Measurements from ENCODE around the gene FAM131B.

FAM131B gene

GRCh38 chr7:143390104-143390772 lies 27.7 kb upstream of the FAM131B start:
- no peak for TF ChIP-seq NFIC (IDR thresholded peaks at IDR 0.05)

DNA sequence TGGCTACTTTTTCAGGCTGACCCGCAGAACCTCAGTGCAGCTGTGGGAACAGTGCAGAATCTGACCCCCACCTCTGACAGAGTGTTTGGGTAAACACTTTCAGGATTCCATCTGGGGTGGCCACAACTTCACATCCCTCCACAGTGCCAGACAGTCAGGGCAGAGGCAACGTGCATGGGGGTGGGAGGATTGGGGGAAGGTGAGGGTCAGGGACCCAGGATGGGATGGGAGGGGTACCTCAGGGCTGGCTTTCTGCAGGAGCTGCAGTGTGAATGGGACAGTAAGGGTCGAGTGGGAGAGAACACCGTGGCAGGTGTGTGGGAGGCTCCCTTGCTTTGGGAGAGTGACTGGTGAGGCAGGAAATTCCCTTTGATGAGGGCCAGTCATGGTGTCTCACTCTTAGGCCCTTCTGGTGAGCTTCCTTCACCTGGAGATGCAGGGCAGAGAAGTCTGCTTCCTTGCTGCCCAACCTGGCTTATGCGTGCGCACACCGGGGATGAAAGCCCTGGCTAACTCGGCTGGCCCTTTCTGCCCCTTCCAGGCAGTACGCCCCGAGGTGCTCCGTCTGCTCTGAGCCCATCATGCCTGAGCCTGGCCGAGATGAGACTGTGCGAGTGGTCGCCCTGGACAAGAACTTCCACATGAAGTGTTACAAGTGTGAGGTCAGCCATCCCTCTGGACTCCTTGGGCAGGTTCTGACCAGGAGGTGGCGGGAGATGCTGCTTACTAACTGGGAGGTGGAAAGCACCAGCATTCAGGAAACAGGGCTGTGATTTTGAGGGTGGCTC lies 27.0 kb upstream of the FAM131B start:
- no peak for TF ChIP-seq YY1 (IDR thresholded peaks at IDR 0.05; ENCODE audit: low read depth)
- TF ChIP-seq, protein P1, sequence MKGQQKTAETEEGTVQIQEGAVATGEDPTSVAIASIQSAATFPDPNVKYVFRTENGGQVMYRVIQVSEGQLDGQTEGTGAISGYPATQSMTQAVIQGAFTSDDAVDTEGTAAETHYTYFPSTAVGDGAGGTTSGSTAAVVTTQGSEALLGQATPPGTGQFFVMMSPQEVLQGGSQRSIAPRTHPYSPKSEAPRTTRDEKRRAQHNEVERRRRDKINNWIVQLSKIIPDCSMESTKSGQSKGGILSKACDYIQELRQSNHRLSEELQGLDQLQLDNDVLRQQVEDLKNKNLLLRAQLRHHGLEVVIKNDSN (IDR thresholded peaks at IDR 0.05): no peak
- TF ChIP-seq EGR1 (IDR thresholded peaks at IDR 0.05): no peak
- TF ChIP-seq ZBTB7A (IDR thresholded peaks at IDR 0.05; ENCODE audit: low read depth): no peak
- no peak for TF ChIP-seq MAX (IDR thresholded peaks at IDR 0.05)
- no peak for TF ChIP-seq REST (IDR thresholded peaks at IDR 0.05; ENCODE audit: low read depth)
- no peak for TF ChIP-seq NFIC (IDR thresholded peaks at IDR 0.05)
- no peak for TF ChIP-seq CEBPB (IDR thresholded peaks at IDR 0.05)
- no peak for TF ChIP-seq TAF1 (IDR thresholded peaks at IDR 0.05; ENCODE audit: low read depth)
- TF ChIP-seq TCF12 (IDR thresholded peaks at IDR 0.05; ENCODE audit: low read depth): no peak
- no peak for TF ChIP-seq EP300 (IDR thresholded peaks at IDR 0.05; ENCODE audit: borderline replicate concordance)
- TF ChIP-seq CREB1 (IDR thresholded peaks at IDR 0.05; ENCODE audit: low read depth): no peak
- TF ChIP-seq TEAD4 (IDR thresholded peaks at IDR 0.05): no peak
- TF ChIP-seq RAD21 (IDR thresholded peaks at IDR 0.05; ENCODE audit: low read depth): no peak
- no peak for TF ChIP-seq FOXM1 (IDR thresholded peaks at IDR 0.05; ENCODE audit: borderline replicate concordance, low read depth)

- TF ChIP-seq NFIC (IDR thresholded peaks at IDR 0.05): no peak
- TF ChIP-seq FOXM1 (IDR thresholded peaks at IDR 0.05; ENCODE audit: borderline replicate concordance, low read depth): no peak
- TF ChIP-seq, protein P1 (IDR thresholded peaks at IDR 0.05): no peak
- TF ChIP-seq CEBPB (IDR thresholded peaks at IDR 0.05): no peak
Observed at GRCh38 chr7:143388491-143389101, 26.1 kb upstream of the FAM131B start.

GRCh38 chr7:143388051-143388450 lies 25.5 kb upstream of the FAM131B start:
- TF ChIP-seq NFIC (IDR thresholded peaks at IDR 0.05) (no peak), TCF12 (IDR thresholded peaks at IDR 0.05; ENCODE audit: low read depth) (no peak), ZBTB7A (IDR thresholded peaks at IDR 0.05; ENCODE audit: low read depth) (no peak), CREB1 (IDR thresholded peaks at IDR 0.05; ENCODE audit: low read depth) (no peak), FOXM1 (IDR thresholded peaks at IDR 0.05; ENCODE audit: borderline replicate concordance, low read depth) (no peak), TEAD4 (IDR thresholded peaks at IDR 0.05) (no peak), TAF1 (IDR thresholded peaks at IDR 0.05; ENCODE audit: low read depth) (no peak), CEBPB (IDR thresholded peaks at IDR 0.05) (no peak), EGR1 (IDR thresholded peaks at IDR 0.05) (no peak), YY1 (IDR thresholded peaks at IDR 0.05; ENCODE audit: low read depth) (no peak), RAD21 (IDR thresholded peaks at IDR 0.05; ENCODE audit: low read depth) (no peak), REST (IDR thresholded peaks at IDR 0.05; ENCODE audit: low read depth) (no peak), MAX (IDR thresholded peaks at IDR 0.05) (no peak), EP300 (IDR thresholded peaks at IDR 0.05; ENCODE audit: borderline replicate concordance) (no peak)
- TF ChIP-seq, protein P1 (IDR thresholded peaks at IDR 0.05): no peak
